B cell (primary cell): ENCODE measurements around the gene AIFM1. TPM values are rescaled to one million over a fixed set of nuclear protein-coding genes. Genes with fewer than 3 reads are reported as not detected.

Source experiments
- ATAC-seq: fragments of 200-7000 bp; cut with Tn5 transposase; one replicate; pipeline ENCODE4 v1.10.0; 2021; ENCODE audit warnings: low read depth, mild to moderate bottlenecking, moderate number of reproducible peaks, moderate library complexity
- CTCF ChIA-PET: fragments of 350-600 bp; sonication (Branson Sonifier 250); formaldehyde crosslinking; loops from one replicate; lab custom pipeline; 2021; ENCODE audit warnings: antibody characterized with exemption, inconsistent platforms; lab: Charles Lee
- POLR2A ChIA-PET: fragments of 350-600 bp; sonication (Branson Sonifier 250); formaldehyde crosslinking; loops from one replicate; lab custom pipeline; 2021; ENCODE audit warnings: antibody characterized with exemption; lab: Charles Lee
- DNase-seq: peaks from one replicate; pipeline ENCODE4 v3.0.0; 2013
- H2AFZ ChIP-seq: 2 replicates; pipeline ENCODE4 v1.6.1; 2012; ENCODE audit warnings: mild to moderate bottlenecking, low read depth, low read length; ENCODE audit not compliant: insufficient read depth, poor library complexity, severe bottlenecking
- H3K27ac ChIP-seq, 2 donors: 1 replicate in 1 of 2; 2 replicates in 1 of 2; pipeline ENCODE4 v1.5.1; 2012 to 2013; ENCODE audit warnings: low read length in 2 of 2, mild to moderate bottlenecking in 2 of 2, moderate library complexity in 1 of 2
- H3K27me3 ChIP-seq, 4 experiments: fragments of 200-600 bp in 1 of 4; sonication (generic) in 1 of 4; replicated peaks in 1 of 4; 1 replicate in 2 of 4; 2 replicates in 2 of 4; pipeline versions ENCODE4 v1.6.1 to v1.7.0; 2013 to 2016; ENCODE audit warnings: low read length in 3 of 4, mild to moderate bottlenecking in 2 of 4, mixed read lengths in 1 of 4, moderate library complexity in 1 of 4; ENCODE audit not compliant: insufficient read depth in 4 of 4, control insufficient read depth in 3 of 4; ENCODE audit errors: control extremely low read depth in 1 of 4
- H3K36me3 ChIP-seq, 2 experiments: replicated peaks in 1 of 2; 1 replicate in 1 of 2; 2 replicates in 1 of 2; pipeline versions ENCODE4 v1.6.1 to v1.7.1; 2013; ENCODE audit warnings: low read length in 1 of 2; ENCODE audit not compliant: insufficient read depth in 2 of 2, control insufficient read depth in 1 of 2; ENCODE audit errors: control extremely low read depth in 1 of 2, extremely low read depth in 1 of 2
- H3K4me1 ChIP-seq, 2 donors: fragments of 200-600 bp in 1 of 2; sonication (generic) in 1 of 2; 1 replicate in 1 of 2; 2 replicates in 1 of 2; pipeline versions ENCODE4 v1.5.1 to v1.6.1; 2013 to 2017; ENCODE audit warnings: low read length in 2 of 2; ENCODE audit not compliant: control insufficient read depth in 2 of 2, insufficient read depth in 2 of 2
- H3K4me2 ChIP-seq: replicated peaks from 2 replicates; pipeline ENCODE3; 2012; ENCODE audit warnings: mild to moderate bottlenecking, low read depth, low read length; ENCODE audit not compliant: poor library complexity, severe bottlenecking
- H3K4me3 ChIP-seq, 5 experiments: fragments of 200-600 bp in 1 of 5; sonication (generic) in 1 of 5; 1 replicate in 3 of 5; 2 replicates in 2 of 5; pipeline versions ENCODE4 v1.5.1 to v1.7.0; 2011 to 2016; ENCODE audit warnings: low read length in 4 of 5, mild to moderate bottlenecking in 4 of 5, low read depth in 2 of 5, control low read depth in 1 of 5, moderate library complexity in 1 of 5; ENCODE audit not compliant: insufficient read depth in 1 of 5; ENCODE audit errors: control extremely low read depth in 1 of 5, extremely low read depth in 1 of 5
- H3K79me2 ChIP-seq: fragments of 200-600 bp; sonication (generic); one replicate; pipeline ENCODE4 v1.6.0; 2016; ENCODE audit warnings: low read length; ENCODE audit not compliant: control insufficient read depth, insufficient read depth
- H3K9ac ChIP-seq: fragments of 200-600 bp; sonication (generic); 2 replicates; pipeline ENCODE4 v1.6.1; 2017; ENCODE audit warnings: mild to moderate bottlenecking, low read length, moderate library complexity
- H3K9me3 ChIP-seq, 3 donors: one replicate each; pipeline versions ENCODE4 v1.6.1 to v1.7.1; 2013; ENCODE audit warnings: low read length in 2 of 3; ENCODE audit not compliant: control insufficient read depth in 2 of 3, insufficient read depth in 1 of 3; ENCODE audit errors: control extremely low read depth in 1 of 3
- H4K20me1 ChIP-seq: 2 replicates; pipeline ENCODE4 v1.6.0; 2012; ENCODE audit warnings: mild to moderate bottlenecking, low read length; ENCODE audit not compliant: insufficient read depth, control insufficient read depth, poor library complexity, severe bottlenecking
- H3K27ac Mint-ChIP-seq: one replicate; pipeline ENCODE4 v1.8.0; 2021; ENCODE audit warnings: mixed read lengths
- H3K27me3 Mint-ChIP-seq: one replicate; pipeline ENCODE4 v1.8.0; 2021; ENCODE audit warnings: mixed read lengths
- H3K4me1 Mint-ChIP-seq: one replicate; pipeline ENCODE4 v1.8.0; 2021; ENCODE audit warnings: mixed read lengths
- H3K4me3 Mint-ChIP-seq: one replicate; pipeline ENCODE4 v1.8.0; 2021; ENCODE audit warnings: mixed read lengths
- H3K9me3 Mint-ChIP-seq: one replicate; pipeline ENCODE4 v1.8.0; 2022; ENCODE audit warnings: mixed read lengths; ENCODE audit not compliant: insufficient read depth
- CTCF ChIP-seq: fragments of 200-600 bp; IDR thresholded peaks from one replicate; pipeline ENCODE4 v1.8.0; 2022; ENCODE audit warnings: antibody characterized with exemption, mild to moderate bottlenecking
- EZH2 ChIP-seq: IDR thresholded peaks from 2 replicates; pipeline ENCODE4 v1.6.1; 2012; ENCODE audit warnings: borderline replicate concordance, low read depth, mild to moderate bottlenecking, moderate library complexity, low read length; ENCODE audit not compliant: insufficient read depth, poor library complexity, severe bottlenecking
- WGBS: methylation state at CpG from one replicate; pipeline ENCODE4 v1.1.5; 2013; ENCODE audit warnings: missing lambda C conversion rate; ENCODE audit not compliant: insufficient coverage; 5-methylcytosine and 5-hydroxymethylcytosine counted together
- intact Hi-C: fragments of 100-400 bp; cut with micrococcal nuclease; formaldehyde crosslinking; loops from one replicate; pipeline ENCODE4 v1.10.0; 2022
- polyA plus RNA-seq: library from polyadenylated mRNA; depleted of rRNA; stranded (reverse); fragments of >200 nt; gene quantifications from 2 replicates; pipeline ENCODE4 v1.2.3, GENCODE V29; 2012
- total RNA-seq, 2 donors: library from RNA; stranded (reverse); fragments of 120-200 nt in 1 of 2; gene quantifications; 1 replicate in 1 of 2; 2 replicates in 1 of 2; pipeline versions ENCODE4 v1.2.3 to v1.2.4, GENCODE V29; 2013 to 2022

AIFM1 gene
- total and polyA plus RNA-seq, 2 donors (not counting 1 experiment from before 2014, with no cell fraction given): 11.4 to 15.9 TPM

- Mint-ChIP-seq H3K27ac (peak overlapping the region; percentile 59), H3K27me3 (no peaks in the 10 kb centered on the region), H3K9me3 (no peaks in the 10 kb centered on the region), H3K4me3 (peak overlapping the region; percentile 54), H3K4me1 (peaks cover 10% of the 10 kb centered on the region)
- no peaks in the 10 kb centered on the region for H4K20me1 ChIP-seq
- peaks cover 5 to 15% of the 10 kb centered on the region in 2 donors for H3K4me1 ChIP-seq
- no peak overlapping the region for H3K4me3 ChIP-seq
- DNase-seq (no peak), ATAC-seq (no peak)
- no peak overlapping the region for H3K4me2 ChIP-seq
- no peak overlapping the region for H3K9ac ChIP-seq
- intact Hi-C loops: no loop called here
- TF ChIP-seq CTCF: no peak
- no peak for TF ChIP-seq EZH2
- CTCF ChIA-PET: interaction anchor here (0.9 to 8.4 kb wide), 8 partner anchors 8 to 73 kb away, joined by 3 to 164 read pairs (median 6); partner anchors contain the start of gene AIFM1
- H3K27ac ChIP-seq: no peak overlapping the region
- no peaks in the 10 kb centered on the region for H3K9me3 ChIP-seq
- no peak overlapping the region for H2AFZ ChIP-seq
- H3K79me2 ChIP-seq: no peaks in the 10 kb centered on the region
- H3K36me3 ChIP-seq: no peaks in the 10 kb centered on the region
- POLR2A ChIA-PET: no interaction called here
- 89% methylated on average over 3 of the region's 21 CpGs for WGBS
- H3K27me3 ChIP-seq: no peaks in the 10 kb centered on the region
Observed at GRCh38 chrX:130118441-130119311, 47.0 kb downstream of the AIFM1 start.

- no peak for ATAC-seq
- Histone ChIP-seq H3K79me2 (no peaks in the 10 kb centered on the region), H3K4me2 (no peak overlapping the region), H3K4me3 (no peak overlapping the region), H3K27me3 (no peaks in the 10 kb centered on the region), H3K9me3 (no peaks in the 10 kb centered on the region), H3K36me3 (no peaks in the 10 kb centered on the region), H3K9ac (no peak overlapping the region), H3K4me1 (peaks cover 5 to 15% of the 10 kb centered on the region in 2 donors), H2AFZ (no peak overlapping the region), H3K27ac (no peak overlapping the region), H4K20me1 (no peaks in the 10 kb centered on the region)
- H3K4me3 Mint-ChIP-seq: no peak overlapping the region
- 100% methylated on average over 2 of the region's 7 CpGs for WGBS
- POLR2A ChIA-PET: no interaction called here
- no peaks in the 10 kb centered on the region for H3K27me3 Mint-ChIP-seq
- TF ChIP-seq EZH2: no peak
- TF ChIP-seq CTCF: no peak
- CTCF ChIA-PET: interaction anchor here (1.0 to 8.4 kb wide), 2 partner anchors 21 to 37 kb away, joined by 6 to 164 read pairs; no protein-coding TSS in a partner anchor
- intact Hi-C loops: no loop called here
- H3K4me1 Mint-ChIP-seq: peaks cover 10% of the 10 kb centered on the region
- no peak for DNase-seq
- no peaks in the 10 kb centered on the region for H3K9me3 Mint-ChIP-seq
- H3K27ac Mint-ChIP-seq: no peak overlapping the region
Observed at GRCh38 chrX:130117166-130117565, 48.5 kb downstream of the AIFM1 start.
